Neural cell (in vitro differentiated cells): ENCODE measurements around the gene ABI3BP. TPM values are rescaled to one million over a fixed set of nuclear protein-coding genes. Genes with fewer than 3 reads are reported as not detected.

Source experiments
- H2AFZ ChIP-seq: fragments of 200-600, 300-800 bp; sonication (generic), shearing (Covaris generic); 2 replicates; pipeline ENCODE4 v1.6.0; 2014; ENCODE audit warnings: low read depth, mild to moderate bottlenecking, antibody characterized with exemption, low read length, moderate library complexity
- H3F3A ChIP-seq: fragments of 200-600 bp; shearing (Covaris generic); 2 replicates; pipeline ENCODE4 v1.6.1; 2016; ENCODE audit warnings: mild to moderate bottlenecking, moderate library complexity, mixed read lengths, antibody characterized with exemption, low read length; ENCODE audit not compliant: insufficient read depth, poor library complexity, severe bottlenecking
- H3K27ac ChIP-seq: fragments of 200-600, 300-800 bp; sonication (generic), shearing (Covaris generic); 2 replicates; pipeline ENCODE4 v1.5.1; 2014; ENCODE audit warnings: mild to moderate bottlenecking, low read length, moderate library complexity
- H3K27me3 ChIP-seq: fragments of 300-800, 200-600 bp; sonication (generic), shearing (Covaris generic); 2 replicates; pipeline ENCODE4 v1.6.0; 2014; ENCODE audit warnings: mild to moderate bottlenecking, low read depth, low read length, moderate library complexity; ENCODE audit not compliant: insufficient read depth
- H3K36me3 ChIP-seq: fragments of 300-800, 200-600 bp; sonication (generic), shearing (Covaris generic); 2 replicates; pipeline ENCODE4 v1.5.1; 2014; ENCODE audit warnings: mild to moderate bottlenecking, antibody characterized with exemption, low read length, moderate library complexity; ENCODE audit not compliant: insufficient read depth
- H3K4me2 ChIP-seq: fragments of 300-800, 200-600 bp; sonication (generic), shearing (Covaris generic); 2 replicates; pipeline ENCODE4 v1.6.0; 2014; ENCODE audit warnings: mild to moderate bottlenecking, low read length
- H3K4me3 ChIP-seq: fragments of 300-800, 200-600 bp; sonication (generic), shearing (Covaris generic); 2 replicates; pipeline ENCODE4 v1.5.1; 2014; ENCODE audit warnings: mild to moderate bottlenecking, low read length, moderate library complexity
- H3K79me2 ChIP-seq: fragments of 200-600 bp; shearing (Covaris generic); replicated peaks from 2 replicates; pipeline ENCODE4 v1.6.0; 2014; ENCODE audit warnings: mild to moderate bottlenecking, low read length, moderate library complexity; ENCODE audit not compliant: insufficient read depth
- H3K9ac ChIP-seq: fragments of 300-800, 200-600 bp; sonication (generic), shearing (Covaris generic); 2 replicates; pipeline ENCODE4 v1.6.1; 2016; ENCODE audit warnings: mild to moderate bottlenecking, low read length, mixed read lengths
- H3K9me2 ChIP-seq: fragments of 200-600 bp; shearing (Covaris generic); 2 replicates; pipeline ENCODE4 v1.6.1; 2016; ENCODE audit warnings: mild to moderate bottlenecking, low read length, mixed read lengths; ENCODE audit not compliant: insufficient read depth
- H3K9me3 ChIP-seq: fragments of 200-600, 300-800 bp; sonication (generic), shearing (Covaris generic); 2 replicates; pipeline ENCODE4 v1.6.1; 2016; ENCODE audit warnings: mild to moderate bottlenecking, mixed run types, low read length, moderate library complexity, mixed read lengths
- H4K20me1 ChIP-seq: fragments of 200-600 bp; shearing (Covaris generic); 2 replicates; pipeline ENCODE4 v1.6.1; 2016; ENCODE audit warnings: mild to moderate bottlenecking, mixed run types; ENCODE audit not compliant: insufficient read depth
- EP300 ChIP-seq: fragments of 450-650 bp; conservative IDR thresholded peaks from 2 replicates; pipeline ENCODE4 v1.6.1; 2014; ENCODE audit warnings: antibody characterized with exemption, mild to moderate bottlenecking, moderate library complexity; ENCODE audit not compliant: poor library complexity, severe bottlenecking
- EZH2 ChIP-seq: fragments of 200-600, 300-800 bp; shearing (Covaris generic), sonication (generic); IDR thresholded peaks from 2 replicates; pipeline ENCODE4 v1.6.1; 2014; ENCODE audit warnings: antibody characterized with exemption, low read length, borderline replicate concordance, mild to moderate bottlenecking; ENCODE audit not compliant: insufficient read depth, poor library complexity, severe bottlenecking
- MXI1 ChIP-seq: fragments of 450-650 bp; conservative IDR thresholded peaks from 2 replicates; pipeline ENCODE4 v1.6.1; 2014; ENCODE audit warnings: antibody characterized with exemption, mild to moderate bottlenecking; ENCODE audit not compliant: poor library complexity, severe bottlenecking
- POLR2AphosphoS5 ChIP-seq: IDR thresholded peaks from 2 replicates; pipeline ENCODE4 v1.6.1; 2012
- RAD21 ChIP-seq: fragments of 450-650 bp; conservative IDR thresholded peaks from 2 replicates; pipeline ENCODE4 v1.6.1; 2014; ENCODE audit warnings: antibody characterized with exemption, mild to moderate bottlenecking, moderate library complexity
- SMC3 ChIP-seq: fragments of 450-650 bp; conservative IDR thresholded peaks from 2 replicates; pipeline ENCODE4 v1.6.1; 2014; ENCODE audit warnings: antibody characterized with exemption, mild to moderate bottlenecking, moderate library complexity; ENCODE audit not compliant: poor library complexity
- TAF1 ChIP-seq: IDR thresholded peaks from 2 replicates; pipeline ENCODE4 v1.6.1; 2012; ENCODE audit warnings: low read depth
- polyA plus RNA-seq: library from polyadenylated mRNA; depleted of rRNA; stranded (reverse); fragments of >200 nt; gene quantifications from 2 replicates; pipeline ENCODE4 v1.2.3, GENCODE V29; 2014
- TF ChIP-seq, protein P1 (sequence below): IDR thresholded peaks from 2 replicates; pipeline ENCODE4 v1.6.1; 2012; ENCODE audit warnings: borderline replicate concordance
- TF ChIP-seq, protein P2 (sequence below): fragments of 450-650 bp; IDR thresholded peaks from 2 replicates; pipeline ENCODE4 v1.5.1; 2014; ENCODE audit warnings: antibody characterized with exemption, mild to moderate bottlenecking, moderate library complexity; ENCODE audit not compliant: poor library complexity, severe bottlenecking

ABI3BP gene
- polyA plus RNA-seq, 1 donor from 2014 or later: not detected

DNA sequence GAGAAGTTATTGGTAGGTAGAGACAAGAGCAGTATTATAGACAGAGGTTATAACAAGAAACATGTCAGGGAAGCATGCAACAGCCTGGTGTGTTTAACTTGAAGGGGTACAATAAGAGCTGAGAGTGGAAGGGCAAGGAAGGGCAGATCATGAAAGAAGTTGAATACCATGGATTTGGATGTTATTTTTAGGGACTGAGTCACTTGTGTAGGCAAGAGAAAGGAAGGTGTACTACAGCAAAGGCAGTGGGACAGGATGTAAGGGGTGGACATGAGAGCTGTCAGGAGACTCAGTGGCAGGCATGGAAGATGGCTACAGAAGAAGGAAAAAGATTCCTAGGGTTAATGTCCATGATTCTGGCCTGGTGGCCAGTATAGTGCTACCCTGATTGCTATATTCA is 217.6 kb downstream of the ABI3BP start:
- Histone ChIP-seq H2AFZ (no peak overlapping the region), H3K4me2 (no peak overlapping the region)
- no peak for TF ChIP-seq POLR2AphosphoS5

DNA sequence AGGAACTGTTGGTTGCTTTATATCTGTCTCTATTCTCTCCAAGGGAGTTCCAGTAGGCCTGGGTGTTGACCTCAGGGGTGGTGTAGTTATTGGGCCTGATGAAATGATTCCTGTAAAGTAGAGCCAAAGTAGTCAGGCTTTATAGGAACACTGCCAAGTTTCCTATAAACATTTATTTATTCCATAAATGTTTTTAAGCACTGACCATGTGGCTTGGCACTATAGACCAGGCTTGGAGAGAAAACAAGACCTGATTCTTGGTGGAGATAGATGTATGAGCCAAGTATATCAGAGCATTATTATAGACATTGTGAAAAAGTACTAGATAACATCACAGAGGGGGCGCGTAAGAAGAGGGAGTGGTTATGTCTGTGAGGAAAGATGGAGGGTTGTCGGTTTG is 218.0 kb downstream of the ABI3BP start:
- H3K27me3 ChIP-seq: no peaks in the 10 kb centered on the region
- no peaks in the 10 kb centered on the region for H3K36me3 ChIP-seq
- no peaks in the 10 kb centered on the region for H3K9me3 ChIP-seq
- H3F3A ChIP-seq: no peaks in the 10 kb centered on the region
- no peak overlapping the region for H3K27ac ChIP-seq
- H3K79me2 ChIP-seq: no peaks in the 10 kb centered on the region
- H4K20me1 ChIP-seq: no peaks in the 10 kb centered on the region
- no peak overlapping the region for H3K4me3 ChIP-seq
- H3K4me2 ChIP-seq: no peak overlapping the region
- no peaks in the 10 kb centered on the region for H3K9me2 ChIP-seq
- TF ChIP-seq EP300 (no peak), SMC3 (no peak), MXI1 (no peak)
- no peak overlapping the region for H2AFZ ChIP-seq
- no peak overlapping the region for H3K9ac ChIP-seq

More for the DNA sequence above, 217.6 kb downstream of the ABI3BP start:
- H3K9me2 ChIP-seq: no peaks in the 10 kb centered on the region
- no peak overlapping the region for H3K27ac ChIP-seq
- H3K9ac ChIP-seq: no peak overlapping the region
- no peaks in the 10 kb centered on the region for H4K20me1 ChIP-seq
- H3K36me3 ChIP-seq: no peaks in the 10 kb centered on the region
- H3F3A ChIP-seq: no peaks in the 10 kb centered on the region
- no peak overlapping the region for H3K4me3 ChIP-seq
- no peaks in the 10 kb centered on the region for H3K79me2 ChIP-seq
- no peaks in the 10 kb centered on the region for H3K9me3 ChIP-seq
- H3K27me3 ChIP-seq: no peaks in the 10 kb centered on the region

DNA sequence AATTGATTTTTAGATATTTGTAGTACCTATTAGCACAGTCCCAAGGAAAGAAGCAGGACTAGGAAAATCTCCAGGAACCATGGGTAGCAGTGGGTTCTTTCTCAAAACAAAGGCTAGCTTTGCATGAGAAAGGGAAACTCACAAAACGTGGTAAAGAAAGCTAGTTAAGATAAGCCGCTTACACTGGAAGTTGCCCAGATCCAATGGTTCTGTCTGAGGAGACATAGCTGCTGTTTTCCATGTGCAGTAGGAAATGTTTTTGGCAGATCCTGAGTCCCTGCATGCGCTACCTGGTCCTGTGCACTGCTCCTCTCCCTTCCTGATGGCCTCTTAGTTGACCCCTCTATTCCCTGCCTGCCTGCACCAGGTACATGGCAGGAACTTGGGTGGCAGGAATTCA is 223.5 kb downstream of the ABI3BP start:
- Histone ChIP-seq H3K9ac (no peak overlapping the region), H2AFZ (no peak overlapping the region), H4K20me1 (no peaks in the 10 kb centered on the region), H3K4me3 (no peak overlapping the region), H3K9me3 (no peaks in the 10 kb centered on the region), H3F3A (no peaks in the 10 kb centered on the region), H3K9me2 (no peaks in the 10 kb centered on the region), H3K36me3 (no peaks in the 10 kb centered on the region), H3K79me2 (no peaks in the 10 kb centered on the region), H3K27me3 (no peaks in the 10 kb centered on the region), H3K4me2 (no peak overlapping the region), H3K27ac (no peak overlapping the region)
- TF ChIP-seq, protein P1, sequence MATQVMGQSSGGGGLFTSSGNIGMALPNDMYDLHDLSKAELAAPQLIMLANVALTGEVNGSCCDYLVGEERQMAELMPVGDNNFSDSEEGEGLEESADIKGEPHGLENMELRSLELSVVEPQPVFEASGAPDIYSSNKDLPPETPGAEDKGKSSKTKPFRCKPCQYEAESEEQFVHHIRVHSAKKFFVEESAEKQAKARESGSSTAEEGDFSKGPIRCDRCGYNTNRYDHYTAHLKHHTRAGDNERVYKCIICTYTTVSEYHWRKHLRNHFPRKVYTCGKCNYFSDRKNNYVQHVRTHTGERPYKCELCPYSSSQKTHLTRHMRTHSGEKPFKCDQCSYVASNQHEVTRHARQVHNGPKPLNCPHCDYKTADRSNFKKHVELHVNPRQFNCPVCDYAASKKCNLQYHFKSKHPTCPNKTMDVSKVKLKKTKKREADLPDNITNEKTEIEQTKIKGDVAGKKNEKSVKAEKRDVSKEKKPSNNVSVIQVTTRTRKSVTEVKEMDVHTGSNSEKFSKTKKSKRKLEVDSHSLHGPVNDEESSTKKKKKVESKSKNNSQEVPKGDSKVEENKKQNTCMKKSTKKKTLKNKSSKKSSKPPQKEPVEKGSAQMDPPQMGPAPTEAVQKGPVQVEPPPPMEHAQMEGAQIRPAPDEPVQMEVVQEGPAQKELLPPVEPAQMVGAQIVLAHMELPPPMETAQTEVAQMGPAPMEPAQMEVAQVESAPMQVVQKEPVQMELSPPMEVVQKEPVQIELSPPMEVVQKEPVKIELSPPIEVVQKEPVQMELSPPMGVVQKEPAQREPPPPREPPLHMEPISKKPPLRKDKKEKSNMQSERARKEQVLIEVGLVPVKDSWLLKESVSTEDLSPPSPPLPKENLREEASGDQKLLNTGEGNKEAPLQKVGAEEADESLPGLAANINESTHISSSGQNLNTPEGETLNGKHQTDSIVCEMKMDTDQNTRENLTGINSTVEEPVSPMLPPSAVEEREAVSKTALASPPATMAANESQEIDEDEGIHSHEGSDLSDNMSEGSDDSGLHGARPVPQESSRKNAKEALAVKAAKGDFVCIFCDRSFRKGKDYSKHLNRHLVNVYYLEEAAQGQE: no peak
- TF ChIP-seq SMC3 (no peak), MXI1 (no peak), EZH2 (no peak), TAF1 (no peak), RAD21 (no peak), EP300 (no peak), POLR2AphosphoS5 (no peak)
- TF ChIP-seq, protein P2, sequence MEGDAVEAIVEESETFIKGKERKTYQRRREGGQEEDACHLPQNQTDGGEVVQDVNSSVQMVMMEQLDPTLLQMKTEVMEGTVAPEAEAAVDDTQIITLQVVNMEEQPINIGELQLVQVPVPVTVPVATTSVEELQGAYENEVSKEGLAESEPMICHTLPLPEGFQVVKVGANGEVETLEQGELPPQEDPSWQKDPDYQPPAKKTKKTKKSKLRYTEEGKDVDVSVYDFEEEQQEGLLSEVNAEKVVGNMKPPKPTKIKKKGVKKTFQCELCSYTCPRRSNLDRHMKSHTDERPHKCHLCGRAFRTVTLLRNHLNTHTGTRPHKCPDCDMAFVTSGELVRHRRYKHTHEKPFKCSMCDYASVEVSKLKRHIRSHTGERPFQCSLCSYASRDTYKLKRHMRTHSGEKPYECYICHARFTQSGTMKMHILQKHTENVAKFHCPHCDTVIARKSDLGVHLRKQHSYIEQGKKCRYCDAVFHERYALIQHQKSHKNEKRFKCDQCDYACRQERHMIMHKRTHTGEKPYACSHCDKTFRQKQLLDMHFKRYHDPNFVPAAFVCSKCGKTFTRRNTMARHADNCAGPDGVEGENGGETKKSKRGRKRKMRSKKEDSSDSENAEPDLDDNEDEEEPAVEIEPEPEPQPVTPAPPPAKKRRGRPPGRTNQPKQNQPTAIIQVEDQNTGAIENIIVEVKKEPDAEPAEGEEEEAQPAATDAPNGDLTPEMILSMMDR: no peak
